ENCODE data around the gene PXMP2. TPM values are rescaled to one million over a fixed set of nuclear protein-coding genes. Genes with fewer than 3 reads are reported as not detected.

PXMP2 gene
- total RNA-seq = 25.6 and 28.1 TPM in 2 replicates
- long read RNA-seq, partial matches to known transcripts = 1 of 1 reads
- long read RNA-seq, other reads (novel, unspliced or antisense) = 0 of 1 reads

DNA sequence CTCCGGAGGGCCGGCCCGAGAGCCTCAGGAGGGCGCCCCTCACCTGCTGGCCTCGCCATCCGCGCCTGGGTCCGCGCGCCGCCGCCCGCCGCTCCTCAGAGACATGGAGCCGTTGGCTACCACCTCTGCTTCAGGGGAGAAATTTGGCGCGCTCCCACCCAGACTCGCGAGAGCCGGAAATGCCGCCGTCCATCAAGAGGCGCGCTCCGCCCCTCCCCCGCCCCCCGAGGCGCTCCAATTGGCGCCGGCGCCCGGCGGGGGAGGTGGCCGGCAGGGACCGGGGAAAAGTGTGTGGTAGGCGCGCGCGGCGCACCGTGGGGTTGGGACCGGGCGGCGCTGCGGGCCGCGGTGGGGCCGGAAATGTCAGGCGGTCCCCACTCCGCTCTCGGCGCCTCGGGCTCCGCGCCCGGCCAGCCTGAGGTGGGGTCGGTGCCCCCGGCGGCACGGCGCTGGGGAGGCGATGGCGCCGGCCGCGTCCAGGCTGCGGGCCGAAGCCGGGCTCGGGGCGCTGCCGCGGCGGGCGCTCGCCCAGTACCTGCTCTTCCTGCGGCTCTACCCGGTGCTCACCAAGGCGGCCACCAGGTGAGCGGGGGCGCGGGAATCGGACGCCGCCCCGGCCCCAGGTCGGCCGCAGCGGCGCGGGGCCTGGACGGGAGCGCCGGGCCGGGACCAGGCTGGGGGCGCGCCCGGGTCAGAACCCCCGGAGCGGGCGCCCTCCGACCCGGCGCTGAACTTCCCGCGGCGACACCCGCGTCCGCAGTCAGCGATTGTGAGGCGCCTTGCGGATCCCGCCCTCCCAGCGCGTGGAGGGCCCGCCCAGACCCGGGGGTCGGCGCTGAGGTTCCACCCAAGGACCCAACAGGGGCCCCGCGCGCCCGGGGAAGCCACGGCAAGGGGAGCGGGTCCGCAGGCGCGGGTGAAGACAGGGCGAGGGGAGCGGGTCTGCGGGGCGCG is at the start of gene PXMP2, which contains the start of gene POLE:
Gene PXMP2, plus strand, starts transcription at position 377 of the 954 bp plus-strand sequence. Its CDS starts 84 bp downstream, at position 461.
Gene POLE, minus strand, starts transcription at position 132 of the 954 bp plus-strand sequence. Its CDS starts 27 bp downstream, at position 105.
- TF ChIP-seq, protein P1, sequence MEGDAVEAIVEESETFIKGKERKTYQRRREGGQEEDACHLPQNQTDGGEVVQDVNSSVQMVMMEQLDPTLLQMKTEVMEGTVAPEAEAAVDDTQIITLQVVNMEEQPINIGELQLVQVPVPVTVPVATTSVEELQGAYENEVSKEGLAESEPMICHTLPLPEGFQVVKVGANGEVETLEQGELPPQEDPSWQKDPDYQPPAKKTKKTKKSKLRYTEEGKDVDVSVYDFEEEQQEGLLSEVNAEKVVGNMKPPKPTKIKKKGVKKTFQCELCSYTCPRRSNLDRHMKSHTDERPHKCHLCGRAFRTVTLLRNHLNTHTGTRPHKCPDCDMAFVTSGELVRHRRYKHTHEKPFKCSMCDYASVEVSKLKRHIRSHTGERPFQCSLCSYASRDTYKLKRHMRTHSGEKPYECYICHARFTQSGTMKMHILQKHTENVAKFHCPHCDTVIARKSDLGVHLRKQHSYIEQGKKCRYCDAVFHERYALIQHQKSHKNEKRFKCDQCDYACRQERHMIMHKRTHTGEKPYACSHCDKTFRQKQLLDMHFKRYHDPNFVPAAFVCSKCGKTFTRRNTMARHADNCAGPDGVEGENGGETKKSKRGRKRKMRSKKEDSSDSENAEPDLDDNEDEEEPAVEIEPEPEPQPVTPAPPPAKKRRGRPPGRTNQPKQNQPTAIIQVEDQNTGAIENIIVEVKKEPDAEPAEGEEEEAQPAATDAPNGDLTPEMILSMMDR (IDR thresholded peaks at IDR 0.05) = no peak

DNA sequence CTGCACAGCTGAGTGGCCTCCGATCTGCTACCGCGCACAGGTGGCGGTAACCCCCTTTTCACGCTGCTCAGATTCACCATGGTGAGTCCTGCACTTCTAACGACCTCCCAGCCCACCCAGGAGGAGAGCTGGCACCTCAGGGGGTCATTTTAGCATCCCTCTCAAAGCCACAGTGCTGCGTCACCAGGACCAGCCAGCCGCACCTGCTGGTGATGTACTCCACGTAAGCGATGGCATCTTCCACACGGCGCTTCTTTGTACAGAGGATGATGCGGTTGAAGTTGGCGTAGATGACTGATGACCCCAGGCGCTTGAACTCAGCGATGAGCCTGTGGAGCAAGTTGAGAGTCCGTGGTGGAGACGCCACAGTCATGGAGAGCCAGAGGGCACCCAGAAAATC is 49.6 kb upstream of the PXMP2 start:
- H3K27ac Mint-ChIP-seq (ENCODE audit: unreplicated experiment) = no peak overlapping the region
- no peak overlapping the region for H3K4me3 Mint-ChIP-seq (ENCODE audit: unreplicated experiment)
- TF ChIP-seq, protein P1 (IDR thresholded peaks at IDR 0.05) = no peak
- DNase-seq (ENCODE audit: extremely low spot score, unreplicated experiment) = no peak
- H3K9me3 Mint-ChIP-seq (ENCODE audit: unreplicated experiment) = no peaks in the 10 kb centered on the region
- peaks cover 43% of the 10 kb centered on the region for H3K36me3 Mint-ChIP-seq (ENCODE audit: unreplicated experiment)
- H3K4me1 Mint-ChIP-seq (ENCODE audit: unreplicated experiment) = peaks cover 2% of the 10 kb centered on the region
- no peaks in the 10 kb centered on the region for H3K27me3 Mint-ChIP-seq (ENCODE audit: unreplicated experiment)

More for the DNA sequence above, at the start of gene PXMP2, which contains the start of gene POLE:
- peak; percentile 98 for DNase-seq (ENCODE audit: extremely low spot score, unreplicated experiment)
- Mint-ChIP-seq H3K27me3 (ENCODE audit: unreplicated experiment) (no peaks in the 10 kb centered on the region), H3K9me3 (ENCODE audit: unreplicated experiment) (no peaks in the 10 kb centered on the region), H3K4me3 (ENCODE audit: unreplicated experiment) (peak within 1 kb of the TSS; percentile 75), H3K27ac (ENCODE audit: unreplicated experiment) (no peak within 1 kb of the TSS), H3K36me3 (ENCODE audit: unreplicated experiment) (no peaks in the 10 kb centered on the region), H3K4me1 (ENCODE audit: unreplicated experiment) (peaks cover 20% of the 10 kb centered on the region)

DNA sequence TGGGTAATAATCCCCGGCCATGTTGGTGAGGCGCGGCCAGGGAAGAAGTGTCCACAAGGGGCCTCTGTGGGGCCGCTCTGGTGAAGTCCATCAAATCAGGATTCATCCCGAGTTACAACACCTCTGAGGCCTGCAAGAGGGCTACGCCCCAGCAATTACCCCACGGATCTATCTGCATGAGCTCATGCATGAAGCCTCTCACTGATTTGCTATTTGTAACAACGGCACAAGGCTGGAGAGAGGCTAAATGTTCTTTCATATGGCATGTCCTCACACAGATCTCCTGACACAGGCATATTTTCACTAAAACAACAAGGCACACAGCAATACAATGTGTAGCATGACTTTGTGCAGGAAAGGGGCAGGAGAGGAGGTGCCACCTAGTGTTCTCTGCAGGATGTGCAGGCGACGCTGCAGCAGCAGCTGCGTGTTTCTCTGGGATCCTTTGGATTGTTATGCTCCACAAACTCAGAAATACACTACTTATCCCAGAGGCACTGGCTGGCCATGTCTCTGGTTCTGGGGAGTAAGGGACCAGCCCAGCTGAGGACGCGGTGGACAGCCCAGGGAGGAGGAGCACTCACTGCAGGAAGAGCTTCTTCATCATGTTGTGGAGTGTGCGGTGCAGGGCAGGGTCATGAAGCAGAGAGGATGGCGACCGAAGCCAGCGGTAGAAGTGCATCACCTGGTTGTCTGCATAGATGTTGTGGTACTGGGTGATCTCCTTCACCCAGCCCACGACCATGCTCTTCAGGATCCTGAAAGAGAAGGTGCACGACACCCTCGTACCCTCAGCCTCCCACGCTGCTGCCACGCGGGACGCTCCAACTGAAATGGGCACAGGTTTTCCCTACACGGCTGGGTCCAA is 48.6 kb upstream of the PXMP2 start:
- Mint-ChIP-seq H3K9me3 (ENCODE audit: unreplicated experiment) (no peaks in the 10 kb centered on the region), H3K27ac (ENCODE audit: unreplicated experiment) (no peak overlapping the region), H3K27me3 (ENCODE audit: unreplicated experiment) (no peaks in the 10 kb centered on the region), H3K4me1 (ENCODE audit: unreplicated experiment) (peaks cover 2% of the 10 kb centered on the region), H3K36me3 (ENCODE audit: unreplicated experiment) (peaks cover 43% of the 10 kb centered on the region), H3K4me3 (ENCODE audit: unreplicated experiment) (no peak overlapping the region)
- no peak for DNase-seq (ENCODE audit: extremely low spot score, unreplicated experiment)
- TF ChIP-seq, protein P1 (IDR thresholded peaks at IDR 0.05) = peak; percentile 76

DNA sequence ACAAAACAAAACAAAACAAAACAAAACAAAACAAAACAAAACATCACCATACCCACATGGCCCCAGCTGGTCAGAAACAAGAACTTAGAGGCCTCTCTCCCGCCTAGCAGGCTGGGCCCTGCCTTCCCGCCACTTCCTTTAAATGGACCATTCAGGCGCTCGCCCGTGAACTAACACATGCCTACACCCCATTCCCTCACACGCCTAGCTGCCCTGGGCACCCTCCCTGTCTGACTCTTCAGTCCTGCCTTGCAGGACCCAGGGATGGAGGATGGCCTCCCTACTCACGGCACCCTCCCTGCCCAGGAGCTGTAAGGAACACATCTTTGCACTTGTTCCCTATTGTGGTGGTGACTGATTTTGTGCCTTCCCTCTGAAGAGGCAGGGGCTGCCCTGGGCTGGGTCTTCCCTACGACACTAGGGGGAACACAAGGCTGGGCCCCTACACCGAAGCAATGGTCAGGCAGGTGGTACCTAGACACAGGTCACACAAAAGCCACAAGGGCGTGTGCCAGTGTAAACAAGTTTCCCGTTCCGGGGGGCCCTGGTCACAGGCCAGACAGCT is 47.3 kb upstream of the PXMP2 start:
- Mint-ChIP-seq H3K4me1 (ENCODE audit: unreplicated experiment) (peaks cover 2% of the 10 kb centered on the region), H3K27me3 (ENCODE audit: unreplicated experiment) (no peaks in the 10 kb centered on the region), H3K36me3 (ENCODE audit: unreplicated experiment) (peaks cover 33% of the 10 kb centered on the region), H3K4me3 (ENCODE audit: unreplicated experiment) (no peak overlapping the region), H3K9me3 (ENCODE audit: unreplicated experiment) (no peaks in the 10 kb centered on the region), H3K27ac (ENCODE audit: unreplicated experiment) (no peak overlapping the region)
- DNase-seq (ENCODE audit: extremely low spot score, unreplicated experiment) = no peak
- TF ChIP-seq, protein P1 (IDR thresholded peaks at IDR 0.05) = no peak
